Vagina (tissue), 2 donors: ENCODE results near the gene MESP2. TPM values are rescaled to one million over a fixed set of nuclear protein-coding genes. Genes with fewer than 3 reads are reported as not detected.

Experiments used
- DNase-seq, 2 donors: peaks; one replicate each; pipeline ENCODE4 v3.0.0-alpha.2; 2017; ENCODE audit errors: extremely low spot score in 2 of 2
- H3K27ac ChIP-seq: fragments of 200-600 bp; sonication (generic); one replicate; pipeline ENCODE4 v1.5.1; 2019
- H3K27me3 ChIP-seq: fragments of 200-600 bp; sonication (generic); one replicate; pipeline ENCODE4 v1.5.1; 2019
- H3K36me3 ChIP-seq, 2 donors: fragments of 200-600 bp; sonication (generic); one replicate each; pipeline ENCODE4 v1.5.1; 2017 to 2019
- H3K4me1 ChIP-seq: fragments of 200-600 bp; sonication (generic); one replicate; pipeline ENCODE4 v1.5.1; 2019
- H3K4me3 ChIP-seq, 2 donors: fragments of 200-600 bp; sonication (generic); 1 replicate in 1 of 2; 2 replicates in 1 of 2; pipeline ENCODE4 v1.5.1; 2016 to 2019
- H3K9me3 ChIP-seq: fragments of 200-600 bp; sonication (generic); one replicate; pipeline ENCODE4 v1.5.1; 2019
- POLR2A ChIP-seq, 2 donors: fragments of 450-650 bp; IDR thresholded peaks; one replicate each; pipeline ENCODE4 v1.6.1; 2017; ENCODE audit warnings: antibody characterized with exemption in 2 of 2, mild to moderate bottlenecking in 2 of 2, moderate library complexity in 2 of 2
- POLR2AphosphoS5 ChIP-seq, 2 donors: sonication (generic); formaldehyde crosslinking; IDR thresholded peaks; one replicate each; pipeline ENCODE4 v1.9.0; 2017; ENCODE audit warnings: antibody characterized with exemption in 2 of 2, mild to moderate bottlenecking in 2 of 2, low read depth in 1 of 2; ENCODE audit not compliant: insufficient read depth in 1 of 2
- intact Hi-C: fragments of 100-400 bp; cut with DNase I; formaldehyde crosslinking; loops from one replicate; pipeline ENCODE4 v1.15.1; 2023
- total RNA-seq: library from RNA; depleted of rRNA; stranded (reverse); fragments of >200 nt; gene quantifications from one replicate; pipeline ENCODE4 v1.2.3, GENCODE V29; 2016
- TF ChIP-seq, protein P1 (sequence below), 3 experiments: fragments of 450-650 bp in 2 of 3; fragments of 200-600 bp in 1 of 3; sonication (generic) in 1 of 3; IDR thresholded peaks; one replicate each; pipeline ENCODE4 v1.5.1; 2017 to 2019; ENCODE audit warnings: antibody characterized with exemption in 3 of 3, mild to moderate bottlenecking in 2 of 3, moderate library complexity in 2 of 3

Gene MESP2
- total RNA-seq, 1 donor from 2014 or later: not detected

DNA sequence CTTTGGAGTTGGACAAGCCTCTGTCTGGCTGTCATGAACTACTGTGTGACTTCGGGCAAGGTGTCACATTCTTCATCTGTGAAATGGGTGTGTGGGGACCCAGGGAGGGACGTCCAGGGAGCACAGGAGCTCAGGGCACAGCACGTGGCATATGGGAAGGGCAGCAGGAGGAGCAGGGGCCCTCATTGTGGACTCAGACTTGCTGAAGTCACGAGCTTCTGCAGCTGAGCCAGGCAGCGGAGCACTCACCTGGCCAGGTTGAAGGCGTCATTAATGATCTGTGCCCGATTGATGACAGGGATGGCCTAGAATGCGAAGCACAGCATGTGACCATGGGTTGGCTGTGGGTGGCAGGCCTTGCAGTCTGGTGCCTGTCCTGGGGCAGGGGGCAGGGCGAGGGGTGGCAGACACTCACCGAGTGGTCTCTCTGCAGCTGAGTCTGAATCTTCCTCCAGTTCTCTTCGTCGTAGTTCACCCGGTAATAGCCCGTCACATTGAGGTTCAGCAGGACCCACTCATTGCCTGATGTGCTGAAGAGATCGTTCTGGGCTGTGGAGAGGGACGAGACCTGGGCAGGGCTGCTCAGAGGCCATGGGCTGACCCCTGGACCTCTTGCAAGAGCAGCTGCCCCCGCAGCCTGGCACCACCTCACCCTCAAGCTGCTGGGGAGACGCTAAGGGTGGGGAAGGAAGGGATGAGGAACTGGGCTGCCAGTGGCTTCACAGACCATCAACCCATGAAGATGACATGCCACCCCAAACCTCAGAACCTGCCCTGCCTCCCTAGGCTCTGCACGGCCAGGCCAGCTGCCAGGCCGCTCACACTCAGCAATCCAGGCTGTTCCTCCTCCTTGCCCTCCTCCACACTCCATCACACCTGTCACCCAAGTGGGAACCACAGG is 23.1 kb downstream of the MESP2 start:
- no peaks in the 10 kb centered on the region for H3K9me3 ChIP-seq
- H3K36me3 ChIP-seq: peaks cover 0 to 39% of the 10 kb centered on the region in 2 donors
- no peak overlapping the region for H3K27ac ChIP-seq
- H3K27me3 ChIP-seq: no peaks in the 10 kb centered on the region
- intact Hi-C loops: no loop called here
- no peak for DNase-seq
- TF ChIP-seq POLR2AphosphoS5 (IDR thresholded peaks at IDR 0.05; ENCODE audit: insufficient read depth in 1 of 2, low read depth in 1 of 2): no peak
- TF ChIP-seq, protein P1, sequence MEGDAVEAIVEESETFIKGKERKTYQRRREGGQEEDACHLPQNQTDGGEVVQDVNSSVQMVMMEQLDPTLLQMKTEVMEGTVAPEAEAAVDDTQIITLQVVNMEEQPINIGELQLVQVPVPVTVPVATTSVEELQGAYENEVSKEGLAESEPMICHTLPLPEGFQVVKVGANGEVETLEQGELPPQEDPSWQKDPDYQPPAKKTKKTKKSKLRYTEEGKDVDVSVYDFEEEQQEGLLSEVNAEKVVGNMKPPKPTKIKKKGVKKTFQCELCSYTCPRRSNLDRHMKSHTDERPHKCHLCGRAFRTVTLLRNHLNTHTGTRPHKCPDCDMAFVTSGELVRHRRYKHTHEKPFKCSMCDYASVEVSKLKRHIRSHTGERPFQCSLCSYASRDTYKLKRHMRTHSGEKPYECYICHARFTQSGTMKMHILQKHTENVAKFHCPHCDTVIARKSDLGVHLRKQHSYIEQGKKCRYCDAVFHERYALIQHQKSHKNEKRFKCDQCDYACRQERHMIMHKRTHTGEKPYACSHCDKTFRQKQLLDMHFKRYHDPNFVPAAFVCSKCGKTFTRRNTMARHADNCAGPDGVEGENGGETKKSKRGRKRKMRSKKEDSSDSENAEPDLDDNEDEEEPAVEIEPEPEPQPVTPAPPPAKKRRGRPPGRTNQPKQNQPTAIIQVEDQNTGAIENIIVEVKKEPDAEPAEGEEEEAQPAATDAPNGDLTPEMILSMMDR (IDR thresholded peaks at IDR 0.05): no peak
- TF ChIP-seq POLR2A (IDR thresholded peaks at IDR 0.05): no peak
- H3K4me3 ChIP-seq: no peak overlapping the region
- no peaks in the 10 kb centered on the region for H3K4me1 ChIP-seq

DNA sequence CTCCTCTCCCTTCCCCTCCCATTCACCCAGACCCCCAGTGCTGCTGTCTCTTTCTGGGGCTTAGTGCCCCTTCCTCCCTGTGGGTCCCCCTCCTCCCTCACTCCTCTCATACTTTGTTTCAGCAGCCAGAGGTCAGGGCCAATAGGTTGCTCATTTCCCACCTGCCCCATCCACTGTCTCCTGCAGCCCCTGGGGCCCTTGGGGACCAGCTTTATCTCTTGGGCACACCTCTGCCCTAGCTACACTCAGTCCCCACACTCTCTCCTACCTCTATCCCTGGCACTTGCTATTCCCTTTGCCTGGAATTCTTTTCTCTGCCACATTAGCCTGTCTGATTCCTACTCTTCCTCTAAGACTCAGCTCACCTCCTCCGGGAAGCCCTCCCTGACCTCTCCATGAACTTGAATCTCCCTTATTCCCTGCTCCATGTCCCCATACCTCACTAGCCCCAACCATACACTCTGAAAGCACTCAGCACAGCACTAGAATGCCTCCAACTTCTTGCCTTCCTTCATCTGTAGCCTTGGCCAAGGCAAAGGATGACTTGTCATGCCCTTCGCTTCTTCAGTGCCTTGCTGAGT is 23.9 kb downstream of the MESP2 start:
- H3K4me3 ChIP-seq: no peak overlapping the region

GRCh38 chr15:89801471-89802195 is 25.5 kb downstream of the MESP2 start:
- intact Hi-C loops: no loop called here
- Histone ChIP-seq H3K4me1 (no peaks in the 10 kb centered on the region), H3K27ac (no peak overlapping the region), H3K4me3 (no peak overlapping the region), H3K36me3 (peaks cover 0 to 39% of the 10 kb centered on the region in 2 donors), H3K9me3 (no peaks in the 10 kb centered on the region), H3K27me3 (no peaks in the 10 kb centered on the region)
- TF ChIP-seq, protein P1 (IDR thresholded peaks at IDR 0.05): no peak
- no peak for TF ChIP-seq POLR2AphosphoS5 (IDR thresholded peaks at IDR 0.05; ENCODE audit: insufficient read depth in 1 of 2, low read depth in 1 of 2)
- no peak for TF ChIP-seq POLR2A (IDR thresholded peaks at IDR 0.05)
- DNase-seq: no peak

More for the DNA sequence above, 23.9 kb downstream of the MESP2 start:
- no peak for DNase-seq
- peaks cover 0 to 39% of the 10 kb centered on the region in 2 donors for H3K36me3 ChIP-seq
- H3K27me3 ChIP-seq: no peaks in the 10 kb centered on the region
- intact Hi-C loops: no loop called here
- TF ChIP-seq POLR2AphosphoS5 (IDR thresholded peaks at IDR 0.05; ENCODE audit: insufficient read depth in 1 of 2, low read depth in 1 of 2) (no peak), POLR2A (IDR thresholded peaks at IDR 0.05) (no peak)
- TF ChIP-seq, protein P1 (IDR thresholded peaks at IDR 0.05): no peak
- H3K9me3 ChIP-seq: no peaks in the 10 kb centered on the region
- no peaks in the 10 kb centered on the region for H3K4me1 ChIP-seq
- H3K27ac ChIP-seq: no peak overlapping the region

DNA sequence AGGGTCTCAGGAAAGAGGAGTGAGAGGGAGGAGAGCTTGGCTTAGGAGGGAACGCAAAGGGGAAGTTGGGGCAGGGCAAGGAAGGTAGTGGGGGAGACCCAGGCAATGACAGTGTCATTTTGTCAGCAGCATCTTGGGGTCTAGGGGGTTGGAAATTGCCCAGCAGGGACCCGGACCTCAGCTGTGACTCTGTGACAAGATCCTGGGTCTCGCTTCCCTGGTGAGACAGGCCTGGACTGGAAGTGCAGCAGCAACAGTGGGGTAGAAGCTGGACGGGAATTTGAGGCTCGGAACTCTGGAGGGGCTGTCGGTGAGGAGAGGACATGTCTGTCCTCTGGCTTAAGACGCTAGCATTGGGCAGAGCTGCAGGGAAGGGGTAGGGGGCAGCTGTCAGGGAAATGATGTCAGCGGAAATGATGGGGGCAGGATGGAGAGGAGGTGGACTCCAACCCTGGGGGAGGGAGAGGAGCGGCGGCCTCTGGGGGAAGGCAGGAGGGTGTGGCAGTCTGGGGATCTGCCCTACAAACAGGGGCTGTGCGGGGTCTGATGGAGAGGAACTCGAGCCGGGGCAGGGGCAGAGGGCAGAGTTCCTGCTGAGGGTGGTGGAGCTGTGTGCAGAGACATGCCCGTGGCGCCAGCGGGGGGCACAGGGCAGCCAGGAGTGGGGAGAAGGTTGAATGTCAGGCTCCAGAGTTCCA is 26.2 kb downstream of the MESP2 start:
- no peak overlapping the region for H3K4me3 ChIP-seq
- TF ChIP-seq POLR2AphosphoS5 (IDR thresholded peaks at IDR 0.05; ENCODE audit: insufficient read depth in 1 of 2, low read depth in 1 of 2): no peak
- TF ChIP-seq, protein P1 (IDR thresholded peaks at IDR 0.05): no peak
- TF ChIP-seq POLR2A (IDR thresholded peaks at IDR 0.05): no peak
- no peaks in the 10 kb centered on the region for H3K4me1 ChIP-seq
- H3K9me3 ChIP-seq: no peaks in the 10 kb centered on the region
- H3K27ac ChIP-seq: no peak overlapping the region
- H3K36me3 ChIP-seq: peaks cover 0 to 32% of the 10 kb centered on the region in 2 donors
- intact Hi-C loops: no loop called here
- H3K27me3 ChIP-seq: no peaks in the 10 kb centered on the region
- no peak for DNase-seq
